Glomerular endothelial cell (primary cell): Measurements from ENCODE around the gene ADD3. TPM values are rescaled to one million over a fixed set of nuclear protein-coding genes. Genes with fewer than 3 reads are reported as not detected.
A peak's percentile ranks its signal among the peaks of the same experiment; 100 is the strongest.

ENCODE experiments used
- DNase-seq: peaks from one replicate; pipeline ENCODE4 v3.0.0-alpha.2; 2011; ENCODE audit warnings: low read depth, low spot score; ENCODE audit errors: extremely low read depth
- total RNA-seq: library from RNA; depleted of rRNA; stranded (reverse); fragments of >200 nt; gene quantifications from 2 replicates; pipeline ENCODE4 v1.2.3, GENCODE V29; 2015

ADD3 gene
- 99.2 and 447 TPM in 2 replicates for total RNA-seq

DNA sequence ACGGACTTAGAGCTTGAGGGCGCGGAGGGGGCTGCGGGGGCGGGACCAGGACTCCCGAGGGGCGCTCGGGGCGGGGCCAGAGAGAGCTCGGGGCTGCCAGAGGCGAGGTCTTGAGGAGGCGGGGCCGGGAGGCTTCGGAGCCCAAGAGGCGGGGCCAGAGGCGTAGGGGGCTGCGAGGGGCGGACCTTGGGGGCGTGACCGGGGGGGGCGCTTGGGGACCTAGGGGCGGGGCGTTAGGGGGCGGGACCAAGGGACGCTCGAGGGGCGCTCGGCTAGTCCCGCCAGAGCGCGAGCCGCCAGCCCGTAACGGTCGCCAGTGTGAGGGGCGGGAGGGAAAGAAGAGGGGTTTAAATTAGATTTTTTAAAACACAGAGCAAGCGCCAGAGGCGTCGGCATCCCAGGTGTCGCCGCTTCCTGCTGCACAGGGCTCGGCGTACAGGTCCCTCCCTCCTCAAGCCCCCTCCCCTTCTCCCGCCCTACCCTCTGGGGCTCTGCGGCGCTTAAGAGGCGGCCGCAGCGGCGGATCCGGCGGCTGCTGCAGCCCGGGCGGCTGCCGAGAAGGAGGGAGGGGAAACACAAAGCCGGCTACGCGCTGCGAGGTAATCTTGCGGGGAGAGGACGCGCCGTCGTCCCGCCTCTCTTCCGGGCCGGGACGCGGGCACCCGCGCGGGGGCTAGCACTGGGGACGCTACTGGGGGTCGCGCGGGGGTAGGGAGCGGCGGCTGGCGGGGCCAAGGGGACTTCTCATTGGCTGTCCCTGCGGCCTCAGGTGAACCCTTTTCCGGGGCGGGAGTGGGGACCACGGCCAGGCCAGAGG lies at the start of gene ADD3:
ADD3 (plus strand) TSS at position 284 of the 817 bp plus-strand sequence. CDS start 92,670 bp downstream, outside the sequence.
- no peak for DNase-seq

- DNase-seq, result no peak
Observed at GRCh38 chr10:109958059-109958458, 49.7 kb upstream of the ADD3 start.

DNA sequence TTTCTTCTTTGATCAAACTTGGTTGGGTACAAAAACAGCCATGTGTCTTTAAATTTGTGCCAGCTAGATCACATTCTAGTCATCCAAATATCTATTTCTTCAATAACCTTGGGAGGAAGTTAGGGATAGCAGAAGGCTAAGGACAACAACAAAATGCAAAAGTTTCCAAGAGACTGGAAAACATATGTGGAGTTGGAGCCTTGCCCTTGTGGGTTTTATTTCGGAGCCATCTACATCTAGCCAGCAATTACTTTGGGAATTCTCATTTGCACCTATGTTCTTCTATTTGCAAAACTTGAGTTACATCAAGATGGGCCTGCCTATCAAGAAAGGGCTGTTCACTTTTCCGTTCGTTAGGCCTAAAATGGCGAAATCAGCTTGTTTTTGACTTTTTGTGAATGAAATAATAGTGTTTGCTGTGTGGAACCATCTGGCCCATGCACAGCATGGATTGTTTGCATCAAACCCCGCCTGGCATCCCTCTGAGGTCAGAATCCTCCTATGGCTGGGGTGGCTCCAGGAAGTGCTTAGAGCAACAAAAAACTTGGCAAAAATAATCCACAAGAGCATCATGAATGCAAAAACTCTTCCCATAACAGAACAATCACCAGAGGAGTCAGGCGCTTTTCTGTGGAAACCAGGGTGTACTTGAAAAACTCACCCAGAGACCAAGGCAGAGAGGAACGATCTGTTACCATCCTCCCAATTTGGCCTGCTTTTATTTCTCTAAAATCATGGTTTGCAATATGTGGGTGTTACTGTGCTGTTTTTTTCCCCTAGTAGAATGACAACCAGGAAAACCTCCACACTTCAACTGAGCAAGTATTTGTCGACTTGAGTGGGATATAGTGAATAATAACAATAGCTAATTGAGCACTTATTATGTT lies 48.3 kb upstream of the ADD3 start:
- DNase-seq, result no peak

DNA sequence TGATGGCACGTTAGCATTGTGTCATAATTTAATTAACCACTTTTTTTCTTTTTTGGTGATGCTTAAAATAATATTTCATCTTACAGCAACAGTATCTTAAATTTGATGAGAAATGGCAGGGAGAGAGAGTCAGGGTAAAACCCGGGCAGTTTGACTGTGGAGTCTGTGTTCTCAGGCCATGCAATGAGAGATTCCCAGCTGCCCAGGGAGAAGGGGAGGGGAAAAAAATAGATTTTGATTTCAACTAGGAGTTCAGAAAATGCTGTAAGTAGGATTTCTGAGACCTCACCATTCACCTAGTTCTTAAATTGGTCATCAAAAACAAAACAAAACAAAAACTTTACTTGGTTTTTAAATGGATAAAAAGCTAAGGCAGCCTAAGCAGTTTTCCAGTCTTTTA lies 47.1 kb upstream of the ADD3 start:
- DNase-seq, result no peak

DNA sequence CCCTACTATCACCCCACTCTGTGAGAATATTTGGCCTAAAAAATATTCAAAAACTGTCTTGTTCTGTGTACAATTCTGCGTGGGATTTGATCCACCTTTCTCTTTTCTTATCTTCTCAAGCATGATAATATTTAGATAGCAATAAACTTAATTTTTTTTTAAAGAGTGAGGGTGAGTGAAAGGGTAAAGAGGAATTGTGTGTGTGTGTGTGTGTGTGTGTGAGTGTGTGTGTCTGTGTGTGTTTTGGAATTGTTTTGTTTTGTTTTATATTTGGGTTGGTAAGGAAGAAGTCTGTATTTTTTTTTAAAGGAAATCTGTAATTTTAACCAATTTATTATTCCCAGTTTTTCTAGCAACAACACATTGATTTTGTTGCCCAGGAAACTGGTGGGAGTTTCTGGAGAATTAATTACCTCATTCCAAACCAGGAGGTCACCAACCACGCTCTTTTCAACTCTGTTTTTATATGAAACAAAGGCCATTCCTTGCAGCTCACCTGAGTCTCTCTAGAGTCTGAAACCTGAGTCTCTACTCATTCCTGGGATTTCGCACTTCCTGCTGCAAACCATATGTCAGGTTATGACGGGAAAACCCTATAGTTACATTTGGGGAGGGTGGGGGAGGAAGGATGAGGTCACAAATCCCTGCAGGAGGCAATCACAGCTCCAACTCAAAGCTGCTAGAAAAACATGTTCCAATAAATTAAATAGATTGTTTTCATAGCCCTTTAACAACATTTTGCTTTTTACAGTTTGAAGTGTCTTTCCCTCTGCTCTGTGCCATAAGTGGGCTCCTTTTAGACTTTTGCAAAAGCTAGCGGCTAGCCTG lies 46.4 kb upstream of the ADD3 start:
- no peak for DNase-seq

DNA sequence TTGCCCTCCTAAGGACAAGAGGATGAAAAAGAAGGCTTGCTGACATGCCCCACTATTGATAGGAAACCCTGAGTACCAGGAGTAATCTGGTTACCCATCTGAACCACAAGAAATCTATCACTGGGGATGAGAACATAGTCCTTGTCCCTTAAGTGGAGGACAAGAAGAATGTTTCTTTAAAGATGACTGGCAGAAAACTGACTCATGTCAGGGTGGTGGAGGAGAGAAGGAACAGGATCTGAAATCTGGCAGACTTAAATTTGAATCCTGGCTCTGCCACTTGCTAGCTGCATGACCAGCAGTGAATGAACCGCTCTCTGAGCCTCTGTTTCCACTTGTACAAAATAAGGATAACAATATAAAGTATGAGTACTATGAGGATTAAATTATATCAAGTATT lies 45.5 kb upstream of the ADD3 start:
- DNase-seq, result no peak

- DNase-seq, result no peak
Observed at GRCh38 chr10:109963439-109963838, 44.3 kb upstream of the ADD3 start.

DNA sequence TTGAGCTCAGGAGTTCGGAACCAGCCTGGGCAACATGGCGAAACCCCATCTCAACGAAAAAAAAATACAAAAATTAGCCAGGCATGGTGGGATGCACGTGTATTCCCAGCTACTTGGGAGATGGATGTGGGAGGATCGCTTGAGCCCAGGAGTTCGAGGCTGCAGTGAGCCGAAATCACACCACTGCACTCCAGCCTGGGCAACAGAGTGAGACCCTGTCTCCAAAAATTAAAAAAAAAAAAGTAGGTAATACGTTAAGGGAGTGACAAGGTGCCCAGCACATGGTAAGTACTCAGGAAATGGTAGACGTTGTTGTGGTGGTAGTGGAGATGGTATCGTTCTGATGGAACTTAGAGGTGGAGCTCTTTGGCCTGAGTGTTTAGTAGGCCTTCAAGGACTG lies 43.5 kb upstream of the ADD3 start:
- no peak for DNase-seq

DNA sequence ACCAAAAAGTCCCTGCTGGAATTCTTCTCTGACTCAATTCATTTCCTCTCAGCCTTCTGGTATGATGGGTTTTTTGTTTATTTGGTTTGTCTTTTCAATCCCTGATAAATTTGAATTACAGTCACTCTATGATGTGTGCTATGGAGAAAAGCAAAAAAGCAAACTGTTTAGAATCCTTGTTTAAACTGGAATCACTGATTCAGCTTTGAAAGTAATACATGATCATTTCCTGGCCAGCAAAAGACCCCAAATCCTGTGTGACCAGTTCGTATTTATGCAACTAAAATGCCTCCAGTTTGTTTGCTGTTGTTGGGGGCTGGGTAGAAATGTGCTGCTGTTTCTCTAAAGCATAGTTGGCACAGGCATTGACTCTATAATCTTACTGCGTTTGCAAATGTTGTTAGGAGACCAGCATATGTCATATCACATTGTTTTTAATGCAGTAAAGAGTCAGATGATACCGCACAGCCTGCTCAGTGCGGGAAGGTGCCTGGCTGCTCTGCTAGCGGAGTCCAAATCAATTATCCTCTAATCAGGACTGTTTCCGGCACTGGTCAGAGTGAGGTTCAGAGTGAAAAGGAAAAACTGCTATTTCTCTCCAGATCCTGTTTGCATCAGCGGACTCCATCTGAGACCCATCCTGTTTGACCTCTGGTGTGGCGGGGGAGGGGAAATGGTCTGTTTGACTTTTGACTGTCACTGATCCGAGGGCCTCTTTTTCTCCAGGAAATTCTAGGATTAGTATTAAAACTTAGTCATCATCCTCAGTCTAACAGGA lies 40.6 kb upstream of the ADD3 start:
- DNase-seq, result peak; percentile 44

GRCh38 chr10:109967739-109968088 lies 40.1 kb upstream of the ADD3 start:
- no peak for DNase-seq

- DNase-seq, result no peak
Observed at GRCh38 chr10:109968953-109969759, 38.6 kb upstream of the ADD3 start.

DNA sequence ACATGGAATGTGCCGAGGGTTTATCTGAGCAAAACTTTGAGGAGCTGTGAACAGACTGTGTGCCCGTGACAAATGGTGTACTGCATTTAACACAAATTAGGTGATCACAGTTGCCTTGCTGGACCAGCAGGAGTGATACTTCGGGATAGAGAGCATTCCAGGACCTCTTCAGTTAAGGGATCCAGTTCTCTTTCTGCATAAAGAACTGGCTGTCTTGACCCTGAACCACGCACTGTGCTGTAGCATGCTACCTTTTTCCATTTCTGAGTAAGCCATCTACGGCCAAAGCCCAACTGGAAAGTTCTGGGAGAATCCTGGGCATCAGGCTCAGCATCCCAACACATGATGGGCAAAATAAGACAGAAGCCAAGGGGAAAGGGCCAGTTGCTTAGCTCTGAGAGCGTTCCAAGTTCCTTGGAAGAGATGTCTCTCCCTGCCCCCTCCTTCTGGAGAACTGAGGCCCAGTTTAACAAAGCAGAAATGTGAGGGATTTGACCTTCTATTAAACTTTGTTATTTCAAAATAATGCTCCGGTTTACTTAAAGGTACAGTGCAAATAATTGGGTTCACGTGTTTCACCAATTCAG lies 37.9 kb upstream of the ADD3 start:
- DNase-seq, result no peak

GRCh38 chr10:109971634-109972033 lies 36.1 kb upstream of the ADD3 start:
- DNase-seq, result no peak

DNA sequence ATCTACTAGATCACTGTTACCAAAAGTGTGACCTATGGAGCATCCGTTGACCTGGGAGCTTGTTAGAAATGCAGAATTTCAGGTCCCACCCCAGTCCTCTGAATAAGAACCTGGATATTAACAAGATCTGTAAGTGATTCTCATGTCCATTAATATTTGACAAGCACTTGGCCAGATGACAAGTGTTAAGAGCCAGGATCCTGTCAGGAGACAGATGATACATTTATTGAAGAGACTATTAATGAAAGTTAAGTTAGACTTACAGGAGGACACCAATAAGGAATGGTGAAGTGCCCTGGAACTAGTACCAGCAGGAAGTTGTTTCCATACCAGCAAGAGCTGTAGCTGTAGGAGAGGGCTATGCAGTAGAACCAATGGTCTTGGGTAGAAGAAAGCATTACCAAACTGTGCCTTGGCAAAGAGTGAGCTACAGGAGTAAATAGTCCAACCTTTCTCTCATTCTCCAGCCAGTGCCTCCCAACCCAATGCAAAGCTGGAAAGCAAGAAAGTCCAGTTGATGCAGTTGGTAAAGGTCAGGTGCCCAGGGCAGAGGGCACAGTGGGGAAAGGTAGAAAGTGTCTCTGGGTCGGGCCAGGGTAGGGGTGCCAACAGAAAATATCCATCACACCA lies 35.3 kb upstream of the ADD3 start:
- no peak for DNase-seq

DNA sequence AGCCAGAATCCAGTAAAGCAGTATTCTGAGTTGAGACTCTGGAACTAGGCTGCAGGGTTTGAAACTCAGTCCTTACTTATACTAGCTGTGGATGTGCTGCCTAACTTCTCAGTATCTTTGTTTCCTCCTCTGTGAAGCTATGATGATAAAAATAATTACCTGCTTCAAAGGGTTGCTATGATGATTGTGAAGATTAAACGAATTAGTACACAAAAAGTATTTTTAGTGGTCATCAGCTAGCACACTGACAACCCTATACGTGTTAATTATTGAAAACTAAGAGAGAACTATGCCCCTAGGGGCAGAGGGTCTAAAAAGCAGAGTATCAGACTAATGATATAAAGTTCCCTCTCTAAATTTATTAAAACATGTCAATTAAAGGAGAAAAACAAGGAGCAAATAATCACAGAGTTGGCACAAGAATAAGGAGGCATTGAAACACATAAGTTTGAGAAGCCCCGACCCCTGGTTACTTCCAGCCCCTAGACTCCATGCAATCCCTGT lies 34.4 kb upstream of the ADD3 start:
- DNase-seq, result no peak

GRCh38 chr10:109974504-109975191 lies 33.1 kb upstream of the ADD3 start:
- no peak for DNase-seq

GRCh38 chr10:109975244-109976190 lies 32.3 kb upstream of the ADD3 start:
- DNase-seq, result no peak
